HG02763 (cell line): ENCODE data around the gene AOPEP.

Experiments used
- ATAC-seq: cut with Tn5 transposase; IDR thresholded peaks from one replicate; pipeline ENCODE4 v1.9.1; 2021; ENCODE audit warnings: mild to moderate bottlenecking, moderate library complexity; ENCODE audit not compliant: unreplicated experiment

The AOPEP gene

GRCh38 chr9:94786586-94786985 lies 60.1 kb downstream of the AOPEP start:
- ATAC-seq: no peak

- no peak for ATAC-seq
These were observed 60.8 kb downstream of the AOPEP start for GRCh38 chr9:94787266-94787665.

- ATAC-seq: no peak
These were observed 62.1 kb downstream of the AOPEP start for GRCh38 chr9:94788570-94789105.

GRCh38 chr9:94791435-94791834 lies 64.9 kb downstream of the AOPEP start:
- ATAC-seq: no peak

GRCh38 chr9:94792511-94792910 lies 66.0 kb downstream of the AOPEP start:
- ATAC-seq: no peak

GRCh38 chr9:94794476-94795167 lies 68.1 kb downstream of the AOPEP start:
- no peak for ATAC-seq

GRCh38 chr9:94796687-94797086 lies 70.2 kb downstream of the AOPEP start:
- ATAC-seq: no peak

- no peak for ATAC-seq
These were observed 71.7 kb downstream of the AOPEP start for GRCh38 chr9:94798201-94798600.

GRCh38 chr9:94798708-94799107 lies 72.2 kb downstream of the AOPEP start:
- no peak for ATAC-seq

GRCh38 chr9:94799578-94800264 lies 73.2 kb downstream of the AOPEP start:
- no peak for ATAC-seq

GRCh38 chr9:94800424-94801117 lies 74.1 kb downstream of the AOPEP start:
- no peak for ATAC-seq

- no peak for ATAC-seq
These were observed 74.7 kb downstream of the AOPEP start for GRCh38 chr9:94801234-94801633.

- no peak for ATAC-seq
These were observed 75.2 kb downstream of the AOPEP start for GRCh38 chr9:94801681-94802080.

- ATAC-seq: no peak
These were observed 75.8 kb downstream of the AOPEP start for GRCh38 chr9:94802251-94802650.

GRCh38 chr9:94802793-94803192 lies 76.3 kb downstream of the AOPEP start:
- no peak for ATAC-seq

- no peak for ATAC-seq
These were observed 77.8 kb downstream of the AOPEP start for GRCh38 chr9:94804316-94804715.

GRCh38 chr9:94805051-94805489 lies 78.6 kb downstream of the AOPEP start:
- no peak for ATAC-seq

GRCh38 chr9:94805585-94805984 lies 79.1 kb downstream of the AOPEP start:
- no peak for ATAC-seq

- ATAC-seq: no peak
These were observed 79.9 kb downstream of the AOPEP start for GRCh38 chr9:94806307-94806893.

GRCh38 chr9:94807556-94807955 lies 81.1 kb downstream of the AOPEP start:
- ATAC-seq: no peak
